H9 (cell line): ENCODE results near the gene RASGRF1. TPM values are rescaled to one million over a fixed set of nuclear protein-coding genes. Genes with fewer than 3 reads are reported as not detected.

Experiments used
- DNase-seq: peaks from one replicate; pipeline ENCODE4 v3.0.0-alpha.2; 2017
- H2AFZ ChIP-seq: one replicate; pipeline ENCODE4 v1.6.1; 2013; ENCODE audit warnings: mild to moderate bottlenecking, low read length, control low read depth, moderate library complexity
- H2AK5ac ChIP-seq: 2 replicates; pipeline ENCODE4 v1.6.1; 2013; ENCODE audit warnings: low read length, control low read depth, mixed read lengths; ENCODE audit not compliant: insufficient read length
- H2BK120ac ChIP-seq: one replicate; pipeline ENCODE4 v1.6.1; 2013; ENCODE audit warnings: low read depth, mild to moderate bottlenecking, low read length, control low read depth, inconsistent platforms; ENCODE audit not compliant: poor library complexity, severe bottlenecking
- H2BK12ac ChIP-seq: 2 replicates; pipeline ENCODE4 v1.6.1; 2013; ENCODE audit warnings: low read length, control low read depth, mixed read lengths, low read depth; ENCODE audit not compliant: insufficient read length
- H2BK15ac ChIP-seq: 2 replicates; pipeline ENCODE4 v1.6.1; 2013; ENCODE audit warnings: low read depth, low read length, control low read depth
- H2BK20ac ChIP-seq: one replicate; pipeline ENCODE4 v1.6.1; 2013; ENCODE audit warnings: low read depth, mild to moderate bottlenecking, low read length, control low read depth, inconsistent platforms; ENCODE audit not compliant: poor library complexity, severe bottlenecking
- H2BK5ac ChIP-seq: 2 replicates; pipeline ENCODE4 v1.6.1; 2013; ENCODE audit warnings: low read length, control low read depth, mixed read lengths; ENCODE audit not compliant: insufficient read length
- H3K14ac ChIP-seq: 2 replicates; pipeline ENCODE4 v1.6.1; 2013; ENCODE audit warnings: low read length, control low read depth; ENCODE audit not compliant: insufficient read depth
- H3K18ac ChIP-seq: 2 replicates; pipeline ENCODE4 v1.6.1; 2013; ENCODE audit warnings: low read depth, mild to moderate bottlenecking, mixed read lengths, low read length, control low read depth; ENCODE audit not compliant: insufficient read length
- H3K23ac ChIP-seq: 2 replicates; pipeline ENCODE4 v1.6.1; 2013; ENCODE audit warnings: low read length, control low read depth, mixed read lengths, low read depth; ENCODE audit not compliant: insufficient read length
- H3K23me2 ChIP-seq: 2 replicates; pipeline ENCODE4 v1.6.1; 2013; ENCODE audit warnings: low read depth, mild to moderate bottlenecking, mixed read lengths, low read length, control low read depth; ENCODE audit not compliant: insufficient read length, poor library complexity, severe bottlenecking
- H3K27ac ChIP-seq: 2 replicates; pipeline ENCODE4 v1.5.1; 2013; ENCODE audit warnings: low read length, control low read depth, mixed read lengths, low read depth; ENCODE audit not compliant: insufficient read length
- H3K27me3 ChIP-seq: 2 replicates; pipeline ENCODE4 v1.6.1; 2013; ENCODE audit warnings: low read length, control low read depth, inconsistent platforms; ENCODE audit not compliant: insufficient read depth
- H3K4ac ChIP-seq: 2 replicates; pipeline ENCODE4 v1.6.1; 2013; ENCODE audit warnings: low read depth, mild to moderate bottlenecking, control low read depth, inconsistent platforms, low read length, moderate library complexity
- H3K4me1 ChIP-seq: 2 replicates; pipeline ENCODE4 v1.6.1; 2013; ENCODE audit warnings: low read length, control low read depth, inconsistent platforms; ENCODE audit not compliant: insufficient read depth
- H3K4me2 ChIP-seq: 2 replicates; pipeline ENCODE4 v1.6.1; 2013; ENCODE audit warnings: low read length, control low read depth, mixed read lengths; ENCODE audit not compliant: insufficient read length, insufficient read depth
- H3K56ac ChIP-seq: 2 replicates; pipeline ENCODE4 v1.6.1; 2013; ENCODE audit warnings: low read depth, mild to moderate bottlenecking, mixed read lengths, low read length, control low read depth; ENCODE audit not compliant: insufficient read length
- H3K79me1 ChIP-seq: 2 replicates; pipeline ENCODE4 v1.6.1; 2013; ENCODE audit warnings: low read depth, mild to moderate bottlenecking, moderate library complexity, low read length, control low read depth, inconsistent platforms; ENCODE audit not compliant: insufficient read depth, poor library complexity, severe bottlenecking
- H3K79me2 ChIP-seq: 2 replicates; pipeline ENCODE4 v1.6.1; 2013; ENCODE audit warnings: low read length, control low read depth, inconsistent platforms; ENCODE audit not compliant: insufficient read depth
- H3K9ac ChIP-seq: 2 replicates; pipeline ENCODE4 v1.6.1; 2013; ENCODE audit warnings: low read length, control low read depth, mixed read lengths; ENCODE audit not compliant: insufficient read length; ENCODE audit errors: extremely low read depth
- H3K9me3 ChIP-seq: one replicate; pipeline ENCODE4 v1.6.1; 2013; ENCODE audit warnings: low read depth, low read length, inconsistent platforms; ENCODE audit not compliant: control insufficient read depth
- H3T11ph ChIP-seq: one replicate; pipeline ENCODE4 v1.6.1; 2013; ENCODE audit warnings: mild to moderate bottlenecking, low read length, control low read depth, inconsistent platforms
- H4K20me1 ChIP-seq: one replicate; pipeline ENCODE4 v1.6.1; 2013; ENCODE audit not compliant: control insufficient read depth, insufficient read length, insufficient read depth
- H4K5ac ChIP-seq: 2 replicates; pipeline ENCODE4 v1.6.1; 2013; ENCODE audit warnings: low read depth, mild to moderate bottlenecking, mixed read lengths, low read length, control low read depth; ENCODE audit not compliant: insufficient read length
- H4K8ac ChIP-seq: replicated peaks from 2 replicates; pipeline ENCODE4 v1.6.1; 2013; ENCODE audit warnings: low read length, control low read depth, mixed read lengths, low read depth; ENCODE audit not compliant: insufficient read length
- H4K91ac ChIP-seq: 2 replicates; pipeline ENCODE4 v1.6.1; 2013; ENCODE audit warnings: low read depth, mild to moderate bottlenecking, moderate library complexity, mixed read lengths, low read length, control low read depth; ENCODE audit not compliant: insufficient read length
- H3K27ac Mint-ChIP-seq, 3 experiments: 2 replicates in 2 of 3; 3 replicates in 1 of 3; pipeline ENCODE4 v1.8.0; 2020 to 2021; ENCODE audit warnings: mixed read lengths in 3 of 3, mild to moderate bottlenecking in 1 of 3, moderate library complexity in 1 of 3
- H3K27me3 Mint-ChIP-seq: 2 replicates; pipeline ENCODE4 v1.8.0; 2021; ENCODE audit warnings: low read depth, mild to moderate bottlenecking, moderate library complexity, mixed read lengths
- H3K36me3 Mint-ChIP-seq, 3 experiments: 2 replicates in 2 of 3; 3 replicates in 1 of 3; pipeline ENCODE4 v1.8.0; 2020 to 2021; ENCODE audit warnings: low read depth in 3 of 3, mixed read lengths in 3 of 3; ENCODE audit not compliant: insufficient read depth in 1 of 3
- H3K4me1 Mint-ChIP-seq, 2 experiments: 2 replicates each; pipeline ENCODE4 v1.8.0; 2020; ENCODE audit warnings: mixed read lengths in 2 of 2
- H3K4me3 Mint-ChIP-seq, 2 experiments: 2 replicates in 1 of 2; 3 replicates in 1 of 2; pipeline ENCODE4 v1.8.0; 2020 to 2021; ENCODE audit warnings: mild to moderate bottlenecking in 2 of 2, mixed read lengths in 2 of 2, moderate library complexity in 1 of 2
- H3K9me3 Mint-ChIP-seq, 2 experiments: 2 replicates in 1 of 2; 3 replicates in 1 of 2; pipeline ENCODE4 v1.8.0; 2020; ENCODE audit warnings: mild to moderate bottlenecking in 2 of 2, mixed read lengths in 2 of 2, moderate library complexity in 1 of 2
- CTCF ChIP-seq: fragments of 200-600 bp; sonication (generic); conservative IDR thresholded peaks from 3 replicates; pipeline ENCODE4 v1.8.0; 2021; ENCODE audit warnings: antibody characterized with exemption, mild to moderate bottlenecking
- WGBS: extraction: QIAGEN DNeasy Blood & Tissue Kit; methylation state at CpG from one replicate; pipeline ENCODE4 v1.1.7; 2013; ENCODE audit warnings: missing lambda C conversion rate, low lambda C conversion rate, mixed read lengths; ENCODE audit not compliant: insufficient read length; ENCODE audit errors: extremely low coverage; 5-methylcytosine and 5-hydroxymethylcytosine counted together
- total RNA-seq: library from RNA; stranded (reverse); gene quantifications from 2 replicates; pipeline ENCODE4 v1.2.1, GENCODE V29; 2021

RASGRF1 gene
- total RNA-seq, 1 experiment from 2014 or later, result 0.48 TPM

- H3K27ac ChIP-seq, result no peak overlapping the region
- H3K79me2 ChIP-seq, result no peaks in the 10 kb centered on the region
- H3K23me2 ChIP-seq, result no peaks in the 10 kb centered on the region
- H2AFZ ChIP-seq, result no peak overlapping the region
- no peak overlapping the region for H4K8ac ChIP-seq
- H3K79me1 ChIP-seq, result no peaks in the 10 kb centered on the region
- no CpG with 5 or more reads among the region's 6 CpGs for WGBS
- no peak for TF ChIP-seq CTCF
- H2BK15ac ChIP-seq, result no peak overlapping the region
- no peak overlapping the region for H4K5ac ChIP-seq
- no peak overlapping the region for H3K23ac ChIP-seq
- Mint-ChIP-seq H3K4me3 (0 out of 5 replicates have a peak overlapping the region, but pooled peaks of 1 of the 2 experiments have one; percentile 38), H3K4me1 (peaks cover 38 to 40% of the 10 kb centered on the region in 2 experiments), H3K27ac (peak overlapping the region in 1 of 3 experiments; percentile 77; a peak in 1 of 7 replicates), H3K9me3 (no peaks in the 10 kb centered on the region), H3K36me3 (no peaks in the 10 kb centered on the region), H3K27me3 (peaks cover 54% of the 10 kb centered on the region)
- no peak overlapping the region for H3K4ac ChIP-seq
- peak; percentile 75 for DNase-seq
- no peak overlapping the region for H3K18ac ChIP-seq
- no peak overlapping the region for H4K91ac ChIP-seq
- H2BK12ac ChIP-seq, result no peak overlapping the region
- no peak overlapping the region for H3K56ac ChIP-seq
- H2BK5ac ChIP-seq, result no peak overlapping the region
- no peaks in the 10 kb centered on the region for H3K9me3 ChIP-seq
- H4K20me1 ChIP-seq, result no peaks in the 10 kb centered on the region
- no peak overlapping the region for H3T11ph ChIP-seq
- H2BK20ac ChIP-seq, result no peak overlapping the region
- H2BK120ac ChIP-seq, result no peak overlapping the region
- peaks cover 2% of the 10 kb centered on the region; the same call in 1 of the 2 replicates for H3K27me3 ChIP-seq
- peaks cover 4% of the 10 kb centered on the region for H3K4me1 ChIP-seq
- H3K14ac ChIP-seq, result peak overlapping the region; percentile 61; the same call in 1 of the 2 replicates
- no peak overlapping the region for H3K9ac ChIP-seq
- H3K4me2 ChIP-seq, result peak overlapping the region; percentile 17
- H2AK5ac ChIP-seq, result no peak overlapping the region
These were observed 86.2 kb downstream of the RASGRF1 start for GRCh38 chr15:79004336-79004735.
